HG03159 (cell line): ENCODE data around the gene SENP1.
"Not testable (repeated sequence)": the region's sequence is repeated elsewhere in the genome, so short reads cannot be mapped to it uniquely, and the experiment has no call there.

ENCODE experiments used
- ATAC-seq: cut with Tn5 transposase; IDR thresholded peaks from one replicate; pipeline ENCODE4 v1.9.1; 2021; ENCODE audit warnings: mild to moderate bottlenecking, moderate library complexity; ENCODE audit not compliant: unreplicated experiment

SENP1 gene

GRCh38 chr12:48115957-48116356 lies 10.1 kb upstream of the SENP1 start:
- ATAC-seq: no peak

- not testable (repeated sequence) for ATAC-seq
Measured at GRCh38 chr12:48111312-48111693, 5.4 kb upstream of the SENP1 start.

- no peak for ATAC-seq
Measured at GRCh38 chr12:48110691-48111311, 4.9 kb upstream of the SENP1 start.

- no peak for ATAC-seq
Measured at GRCh38 chr12:48109424-48109823, 3.5 kb upstream of the SENP1 start.

GRCh38 chr12:48106681-48107613 lies 1.1 kb upstream of the SENP1 start:
- ATAC-seq: no peak

GRCh38 chr12:48105321-48105866 lies 485 bp downstream of the SENP1 start:
- ATAC-seq: peak; percentile 26

- ATAC-seq: no peak
Measured at GRCh38 chr12:48104531-48104930, 1.3 kb downstream of the SENP1 start.

- no peak for ATAC-seq
Measured at GRCh38 chr12:48092611-48093010, 13.3 kb downstream of the SENP1 start.

- ATAC-seq: no peak
Measured at GRCh38 chr12:48086327-48086726, 19.6 kb downstream of the SENP1 start.

- ATAC-seq: no peak
Measured at GRCh38 chr12:48084841-48085460, 20.9 kb downstream of the SENP1 start.

GRCh38 chr12:48084066-48084465 lies 21.8 kb downstream of the SENP1 start:
- ATAC-seq: no peak

GRCh38 chr12:48080821-48081220 lies 25.1 kb downstream of the SENP1 start:
- ATAC-seq: no peak

GRCh38 chr12:48080285-48080684 lies 25.6 kb downstream of the SENP1 start:
- no peak for ATAC-seq

GRCh38 chr12:48078901-48079300 lies 27.0 kb downstream of the SENP1 start:
- ATAC-seq: no peak

- ATAC-seq: no peak
Measured at GRCh38 chr12:48077111-48077510, 28.8 kb downstream of the SENP1 start.

- no peak for ATAC-seq
Measured at GRCh38 chr12:48075832-48076231, 30.0 kb downstream of the SENP1 start.

- no peak for ATAC-seq
Measured at GRCh38 chr12:48074266-48074665, 31.6 kb downstream of the SENP1 start.

GRCh38 chr12:48072266-48072665 lies 33.6 kb downstream of the SENP1 start:
- no peak for ATAC-seq

- no peak for ATAC-seq
Measured at GRCh38 chr12:48071808-48072207, 34.1 kb downstream of the SENP1 start.

GRCh38 chr12:48070731-48071130 lies 35.1 kb downstream of the SENP1 start:
- ATAC-seq: no peak

- ATAC-seq: no peak
Measured at GRCh38 chr12:48070033-48070432, 35.8 kb downstream of the SENP1 start.

- no peak for ATAC-seq
Measured at GRCh38 chr12:48069241-48069640, 36.6 kb downstream of the SENP1 start.
